NCI-H128 (cell line): ENCODE results near the gene HELZ2.

Experiments used
- DNase-seq: peaks from one replicate; lab custom pipeline; 2025; ENCODE audit not compliant: unreplicated experiment; lab: John Stamatoyannopoulos, UW

The HELZ2 gene

DNA sequence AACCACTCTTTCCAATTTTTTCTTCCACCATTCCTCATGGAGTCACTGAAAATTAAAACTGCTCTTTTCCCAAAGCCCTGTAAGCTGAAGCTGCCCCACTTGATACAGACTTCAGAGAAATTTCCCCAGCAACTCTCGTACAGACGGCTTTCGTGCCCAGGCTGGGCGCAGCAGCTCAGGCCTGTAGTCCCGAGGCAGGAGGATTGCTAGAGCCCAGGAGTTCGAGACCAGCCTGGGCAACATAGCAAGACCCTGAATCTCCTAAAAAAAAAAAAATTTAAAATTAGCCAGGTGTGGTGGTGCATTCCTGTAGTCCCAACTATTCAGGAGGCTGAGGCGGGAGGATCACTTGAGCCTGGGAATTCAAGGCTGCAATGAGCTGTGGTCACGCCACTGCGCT lies 46.9 kb downstream of the HELZ2 start:
- DNase-seq = no peak

DNA sequence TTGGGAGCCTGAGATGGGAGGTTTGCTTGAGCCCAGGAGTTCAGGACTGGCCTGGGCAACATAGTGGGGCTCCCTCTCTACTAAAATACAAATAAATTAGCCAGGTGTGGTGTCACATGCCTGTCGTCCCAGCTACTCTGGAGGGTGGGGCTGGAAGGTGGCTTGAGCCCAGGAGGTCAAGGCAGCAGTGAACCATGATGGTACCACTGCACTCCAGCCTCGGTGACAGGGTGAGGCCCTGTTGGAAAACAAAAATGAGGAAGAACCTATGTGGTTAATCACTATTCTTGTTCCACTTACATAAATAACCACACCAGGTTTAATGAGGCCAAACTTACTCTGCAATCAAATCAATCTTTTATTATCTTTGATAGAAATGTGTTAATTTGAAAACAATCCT lies 48.1 kb downstream of the HELZ2 start:
- DNase-seq = no peak

DNA sequence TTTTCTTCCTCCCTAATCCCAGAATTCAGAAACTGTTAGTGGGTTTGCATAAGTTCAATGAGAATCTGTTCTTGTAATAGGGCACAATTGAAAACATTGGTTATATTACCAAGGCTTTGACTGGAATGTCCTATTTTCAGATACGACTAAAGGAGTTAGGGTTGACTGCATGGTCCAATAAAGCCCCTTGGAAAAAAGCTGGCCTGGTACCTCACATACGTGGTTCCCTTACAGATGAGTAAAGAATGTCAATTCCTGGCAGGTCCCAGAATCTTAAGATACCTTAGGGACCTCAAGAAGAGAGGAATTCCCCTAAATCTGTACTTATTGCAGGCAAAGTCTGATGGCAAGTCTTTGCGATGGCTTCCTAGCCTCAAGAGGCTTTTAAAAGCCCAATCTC lies 48.9 kb downstream of the HELZ2 start:
- DNase-seq = no peak
